ENCODE measurements around the gene TADA1.

DNA sequence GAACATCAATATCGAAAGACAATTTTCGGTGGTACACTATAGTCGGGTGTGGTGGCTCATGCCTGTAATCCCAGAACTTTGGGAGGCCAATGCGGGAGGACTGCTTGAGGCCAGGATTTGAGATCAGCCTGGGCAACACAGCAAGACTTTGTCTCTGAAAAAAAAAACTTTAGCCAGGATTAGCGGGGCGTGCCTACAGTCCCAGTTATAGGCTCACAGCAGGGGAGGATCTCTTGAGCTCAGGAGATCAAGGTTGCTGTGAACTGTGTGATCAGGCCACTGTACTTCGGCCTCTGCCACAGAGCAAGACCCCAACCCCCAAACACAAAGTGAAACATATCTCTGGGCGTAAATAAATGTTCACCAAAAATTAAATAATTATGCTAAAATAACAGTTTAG is 1.6 kb downstream of the TADA1 start:
- TF ChIP-seq, protein P1, sequence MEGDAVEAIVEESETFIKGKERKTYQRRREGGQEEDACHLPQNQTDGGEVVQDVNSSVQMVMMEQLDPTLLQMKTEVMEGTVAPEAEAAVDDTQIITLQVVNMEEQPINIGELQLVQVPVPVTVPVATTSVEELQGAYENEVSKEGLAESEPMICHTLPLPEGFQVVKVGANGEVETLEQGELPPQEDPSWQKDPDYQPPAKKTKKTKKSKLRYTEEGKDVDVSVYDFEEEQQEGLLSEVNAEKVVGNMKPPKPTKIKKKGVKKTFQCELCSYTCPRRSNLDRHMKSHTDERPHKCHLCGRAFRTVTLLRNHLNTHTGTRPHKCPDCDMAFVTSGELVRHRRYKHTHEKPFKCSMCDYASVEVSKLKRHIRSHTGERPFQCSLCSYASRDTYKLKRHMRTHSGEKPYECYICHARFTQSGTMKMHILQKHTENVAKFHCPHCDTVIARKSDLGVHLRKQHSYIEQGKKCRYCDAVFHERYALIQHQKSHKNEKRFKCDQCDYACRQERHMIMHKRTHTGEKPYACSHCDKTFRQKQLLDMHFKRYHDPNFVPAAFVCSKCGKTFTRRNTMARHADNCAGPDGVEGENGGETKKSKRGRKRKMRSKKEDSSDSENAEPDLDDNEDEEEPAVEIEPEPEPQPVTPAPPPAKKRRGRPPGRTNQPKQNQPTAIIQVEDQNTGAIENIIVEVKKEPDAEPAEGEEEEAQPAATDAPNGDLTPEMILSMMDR (conservative IDR thresholded peaks at IDR 0.05 in 1 of 2, IDR thresholded peaks at IDR 0.05 in 1 of 2; ENCODE audit: extremely low read depth in 1 of 2, insufficient read depth in 1 of 2, low read depth in 1 of 2, low read length in 2 of 2), result no peak
- TF ChIP-seq EZH2 (IDR thresholded peaks at IDR 0.05; ENCODE audit: borderline replicate concordance, low read length), result no peak
